ENCODE measurements around the gene STMP1.

Gene STMP1

GRCh38 chr7:135716677-135717238 is 54.4 kb downstream of the STMP1 start:
- TF ChIP-seq, protein P1, sequence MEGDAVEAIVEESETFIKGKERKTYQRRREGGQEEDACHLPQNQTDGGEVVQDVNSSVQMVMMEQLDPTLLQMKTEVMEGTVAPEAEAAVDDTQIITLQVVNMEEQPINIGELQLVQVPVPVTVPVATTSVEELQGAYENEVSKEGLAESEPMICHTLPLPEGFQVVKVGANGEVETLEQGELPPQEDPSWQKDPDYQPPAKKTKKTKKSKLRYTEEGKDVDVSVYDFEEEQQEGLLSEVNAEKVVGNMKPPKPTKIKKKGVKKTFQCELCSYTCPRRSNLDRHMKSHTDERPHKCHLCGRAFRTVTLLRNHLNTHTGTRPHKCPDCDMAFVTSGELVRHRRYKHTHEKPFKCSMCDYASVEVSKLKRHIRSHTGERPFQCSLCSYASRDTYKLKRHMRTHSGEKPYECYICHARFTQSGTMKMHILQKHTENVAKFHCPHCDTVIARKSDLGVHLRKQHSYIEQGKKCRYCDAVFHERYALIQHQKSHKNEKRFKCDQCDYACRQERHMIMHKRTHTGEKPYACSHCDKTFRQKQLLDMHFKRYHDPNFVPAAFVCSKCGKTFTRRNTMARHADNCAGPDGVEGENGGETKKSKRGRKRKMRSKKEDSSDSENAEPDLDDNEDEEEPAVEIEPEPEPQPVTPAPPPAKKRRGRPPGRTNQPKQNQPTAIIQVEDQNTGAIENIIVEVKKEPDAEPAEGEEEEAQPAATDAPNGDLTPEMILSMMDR (IDR thresholded peaks at IDR 0.05; ENCODE audit: extremely low read depth, insufficient read depth, missing control alignments): no peak
- in situ Hi-C loops (cut with MboI; ENCODE audit: low pct_unique_long_range_greater_than_20kb, low sequenced_read_pairs, unreplicated experiment): no loop called here
- DNase-seq (ENCODE audit: low spot score): no peak

DNA sequence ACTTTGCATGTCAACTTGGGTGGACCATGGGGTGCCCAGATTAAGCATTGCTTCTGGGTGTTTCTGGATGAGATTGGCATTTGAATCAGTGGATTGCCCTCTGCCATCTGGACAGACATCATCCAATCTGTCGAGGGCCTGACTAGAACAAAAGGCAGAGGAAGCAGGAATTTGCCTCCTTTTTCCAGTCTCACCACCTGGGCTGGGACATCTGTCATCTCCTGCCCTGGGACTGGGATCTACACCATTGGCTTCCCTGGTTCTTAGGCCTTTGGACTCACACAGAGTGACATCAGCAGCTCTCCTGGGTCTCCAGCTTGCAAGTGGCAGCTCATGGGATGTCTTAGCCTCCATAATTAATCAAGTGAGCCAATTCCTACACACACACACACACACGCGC is 55.4 kb downstream of the STMP1 start:
- TF ChIP-seq, protein P1 (IDR thresholded peaks at IDR 0.05; ENCODE audit: extremely low read depth, insufficient read depth, missing control alignments): no peak
- DNase-seq (ENCODE audit: low spot score): no peak
- in situ Hi-C loops (cut with MboI; ENCODE audit: low pct_unique_long_range_greater_than_20kb, low sequenced_read_pairs, unreplicated experiment): no loop called here

DNA sequence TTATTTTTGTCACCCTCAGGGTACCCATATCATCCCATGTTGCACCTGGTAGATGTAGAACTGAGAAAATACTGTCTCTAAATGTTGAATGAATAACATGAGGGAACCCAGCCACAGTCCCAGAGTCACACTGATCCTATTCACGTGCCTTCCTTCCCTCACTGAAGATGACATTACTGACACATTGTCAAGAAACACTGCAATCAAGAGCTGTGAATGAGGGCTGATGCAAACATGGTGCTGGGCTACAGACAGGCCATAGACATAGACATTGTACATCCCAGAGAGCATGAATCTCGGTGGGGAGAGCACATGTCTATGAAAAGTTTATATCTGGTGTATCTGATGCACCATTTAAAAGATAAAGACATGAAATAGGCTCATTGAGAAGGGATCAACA is 55.9 kb downstream of the STMP1 start:
- TF ChIP-seq, protein P1 (IDR thresholded peaks at IDR 0.05; ENCODE audit: extremely low read depth, insufficient read depth, missing control alignments): no peak
- in situ Hi-C loops (cut with MboI; ENCODE audit: low pct_unique_long_range_greater_than_20kb, low sequenced_read_pairs, unreplicated experiment): no loop called here

GRCh38 chr7:135718794-135719437 is 56.6 kb downstream of the STMP1 start:
- no peak for DNase-seq (ENCODE audit: low spot score)
- in situ Hi-C loops (cut with MboI; ENCODE audit: low pct_unique_long_range_greater_than_20kb, low sequenced_read_pairs, unreplicated experiment): no loop called here
- TF ChIP-seq, protein P1 (IDR thresholded peaks at IDR 0.05; ENCODE audit: extremely low read depth, insufficient read depth, missing control alignments): no peak

More for the DNA sequence above, 55.9 kb downstream of the STMP1 start:
- DNase-seq (ENCODE audit: low spot score): no peak

DNA sequence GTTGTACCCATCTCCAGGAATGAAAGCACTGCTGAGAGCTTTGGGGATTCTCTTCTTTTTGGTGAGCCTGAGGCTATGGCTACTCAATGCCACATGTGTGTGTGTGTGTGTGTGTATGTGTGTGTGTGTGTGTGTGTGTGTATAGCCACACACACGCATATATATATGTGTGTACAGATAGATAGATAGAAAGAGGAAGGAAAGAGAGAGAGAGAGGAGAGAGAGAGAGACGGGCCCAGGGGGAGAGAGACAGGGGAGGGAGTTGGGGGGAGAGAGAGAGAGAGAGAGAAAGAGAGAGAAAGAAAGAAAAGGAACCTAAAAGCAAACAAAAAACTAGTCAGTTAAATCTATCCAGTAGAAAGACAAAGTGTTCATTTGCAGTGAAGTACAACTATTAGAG is 57.4 kb downstream of the STMP1 start:
- no peak for DNase-seq (ENCODE audit: low spot score)
- in situ Hi-C loops (cut with MboI; ENCODE audit: low pct_unique_long_range_greater_than_20kb, low sequenced_read_pairs, unreplicated experiment): no loop called here
- TF ChIP-seq, protein P1 (IDR thresholded peaks at IDR 0.05; ENCODE audit: extremely low read depth, insufficient read depth, missing control alignments): no peak

GRCh38 chr7:135721198-135721820 is 59.0 kb downstream of the STMP1 start:
- in situ Hi-C loops (cut with MboI; ENCODE audit: low pct_unique_long_range_greater_than_20kb, low sequenced_read_pairs, unreplicated experiment): no loop called here
- no peak for DNase-seq (ENCODE audit: low spot score)
- TF ChIP-seq, protein P1 (IDR thresholded peaks at IDR 0.05; ENCODE audit: extremely low read depth, insufficient read depth, missing control alignments): no peak
